ENCODE measurements around the gene ROBO1.
"Not testable (repeated sequence)": the region's sequence is repeated elsewhere in the genome, so short reads cannot be mapped to it uniquely, and the experiment has no call there.

The ROBO1 gene

GRCh38 chr3:79543218-79543982 lies 224.4 kb downstream of the ROBO1 start:
- no peak for DNase-seq

- DNase-seq: no peak
Observed at GRCh38 chr3:79534727-79535126, 233.1 kb downstream of the ROBO1 start.

- DNase-seq: no peak
Observed at GRCh38 chr3:79531566-79532295, 236.1 kb downstream of the ROBO1 start.

- no peak for DNase-seq
Observed at GRCh38 chr3:79521221-79521848, 246.5 kb downstream of the ROBO1 start.

- no peak for DNase-seq
Observed at GRCh38 chr3:79517766-79518413, 249.9 kb downstream of the ROBO1 start.

GRCh38 chr3:79516795-79517194 lies 251.0 kb downstream of the ROBO1 start:
- no peak for DNase-seq

- DNase-seq: no peak
Observed at GRCh38 chr3:79515072-79515471, 252.7 kb downstream of the ROBO1 start.

GRCh38 chr3:79514069-79514468 lies 253.7 kb downstream of the ROBO1 start:
- DNase-seq: no peak

GRCh38 chr3:79506751-79507150 lies 261.0 kb downstream of the ROBO1 start:
- DNase-seq: no peak

- DNase-seq: not testable (repeated sequence)
Observed at GRCh38 chr3:79502216-79502681, 265.5 kb downstream of the ROBO1 start.

- no peak for DNase-seq
Observed at GRCh38 chr3:79497447-79498111, 270.2 kb downstream of the ROBO1 start.

- no peak for DNase-seq
Observed at GRCh38 chr3:79491029-79491641, 276.7 kb downstream of the ROBO1 start.

- DNase-seq: no peak
Observed at GRCh38 chr3:79490165-79491028, 277.4 kb downstream of the ROBO1 start.

- DNase-seq: no peak
Observed at GRCh38 chr3:79488407-79488806, 279.4 kb downstream of the ROBO1 start.

GRCh38 chr3:79480746-79481145 lies 287.1 kb downstream of the ROBO1 start:
- no peak for DNase-seq

- no peak for DNase-seq
Observed at GRCh38 chr3:79478620-79479019, 289.2 kb downstream of the ROBO1 start.

- DNase-seq: no peak
Observed at GRCh38 chr3:79477242-79477641, 290.6 kb downstream of the ROBO1 start.

GRCh38 chr3:79473993-79474392 lies 293.8 kb downstream of the ROBO1 start:
- no peak for DNase-seq

GRCh38 chr3:79467721-79468120 lies 300.1 kb downstream of the ROBO1 start:
- no peak for DNase-seq

- DNase-seq: no peak
Observed at GRCh38 chr3:79461129-79461792, 306.5 kb downstream of the ROBO1 start.

- DNase-seq: no peak
Observed at GRCh38 chr3:79453600-79453999, 314.2 kb downstream of the ROBO1 start.

Measured in effector CD8-positive, alpha-beta T cell (primary cell).